Lower lobe of right lung (tissue), 2 donors: Measurements from ENCODE around the gene WFDC1. TPM values are rescaled to one million over a fixed set of nuclear protein-coding genes. Genes with fewer than 3 reads are reported as not detected.

Experiments
- ATAC-seq, 2 donors: fragments of 200-7000 bp; cut with Tn5 transposase; one replicate each; pipeline ENCODE4 v1.9.1; 2020 to 2022; ENCODE audit warnings: mild to moderate bottlenecking in 2 of 2, moderate library complexity in 2 of 2
- DNase-seq: peaks from one replicate; pipeline ENCODE4 v3.0.0-alpha.2; 2020
- H3K27ac ChIP-seq: fragments of 200-600 bp; one replicate; pipeline ENCODE4 v1.8.0; 2022
- H3K27me3 ChIP-seq: fragments of 200-600 bp; one replicate; pipeline ENCODE4 v1.8.0; 2022; ENCODE audit warnings: low read depth
- H3K36me3 ChIP-seq: fragments of 200-600 bp; one replicate; pipeline ENCODE4 v1.8.0; 2022; ENCODE audit warnings: mild to moderate bottlenecking
- H3K4me1 ChIP-seq: fragments of 200-600 bp; one replicate; pipeline ENCODE4 v1.8.0; 2022
- H3K4me3 ChIP-seq: fragments of 200-600 bp; one replicate; pipeline ENCODE4 v1.8.0; 2022; ENCODE audit warnings: mild to moderate bottlenecking
- H3K9me3 ChIP-seq: fragments of 200-600 bp; one replicate; pipeline ENCODE4 v1.8.0; 2022
- intact Hi-C: fragments of 100-400 bp; cut with DNase I; formaldehyde crosslinking; loops from one replicate; pipeline ENCODE4 v1.11.0; 2022
- total RNA-seq: library from RNA; stranded (reverse); fragmentation: NEBNext Ultra II Directional; extraction: Animal tissue kit (Norgen Biotek cat#: 25700); gene quantifications from one replicate; pipeline ENCODE4 v1.2.1, GENCODE V29; 2021
- TF ChIP-seq, protein P1 (sequence below): fragments of 200-600 bp; IDR thresholded peaks from one replicate; pipeline ENCODE4 v1.8.0; 2022; ENCODE audit warnings: antibody characterized with exemption, mild to moderate bottlenecking
- donor health status: DM: no; HTN: yes; CAD: no; lungs with severe emphysema.

Gene WFDC1
- total RNA-seq, 1 donor from 2014 or later = 18.0 TPM

- no peaks in the 10 kb centered on the region for H3K4me1 ChIP-seq
- TF ChIP-seq, protein P1, sequence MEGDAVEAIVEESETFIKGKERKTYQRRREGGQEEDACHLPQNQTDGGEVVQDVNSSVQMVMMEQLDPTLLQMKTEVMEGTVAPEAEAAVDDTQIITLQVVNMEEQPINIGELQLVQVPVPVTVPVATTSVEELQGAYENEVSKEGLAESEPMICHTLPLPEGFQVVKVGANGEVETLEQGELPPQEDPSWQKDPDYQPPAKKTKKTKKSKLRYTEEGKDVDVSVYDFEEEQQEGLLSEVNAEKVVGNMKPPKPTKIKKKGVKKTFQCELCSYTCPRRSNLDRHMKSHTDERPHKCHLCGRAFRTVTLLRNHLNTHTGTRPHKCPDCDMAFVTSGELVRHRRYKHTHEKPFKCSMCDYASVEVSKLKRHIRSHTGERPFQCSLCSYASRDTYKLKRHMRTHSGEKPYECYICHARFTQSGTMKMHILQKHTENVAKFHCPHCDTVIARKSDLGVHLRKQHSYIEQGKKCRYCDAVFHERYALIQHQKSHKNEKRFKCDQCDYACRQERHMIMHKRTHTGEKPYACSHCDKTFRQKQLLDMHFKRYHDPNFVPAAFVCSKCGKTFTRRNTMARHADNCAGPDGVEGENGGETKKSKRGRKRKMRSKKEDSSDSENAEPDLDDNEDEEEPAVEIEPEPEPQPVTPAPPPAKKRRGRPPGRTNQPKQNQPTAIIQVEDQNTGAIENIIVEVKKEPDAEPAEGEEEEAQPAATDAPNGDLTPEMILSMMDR = no peak
- DNase-seq (no peak), ATAC-seq (no peak)
- H3K27me3 ChIP-seq = peaks cover 3% of the 10 kb centered on the region
- no peak overlapping the region for H3K27ac ChIP-seq
- H3K36me3 ChIP-seq = no peaks in the 10 kb centered on the region
- no peak overlapping the region for H3K4me3 ChIP-seq
- H3K9me3 ChIP-seq = no peaks in the 10 kb centered on the region
- intact Hi-C loops = no loop called here
These were observed 22.8 kb upstream of the WFDC1 start for GRCh38 chr16:84271866-84272265.

GRCh38 chr16:84272740-84273320 lies 21.8 kb upstream of the WFDC1 start:
- no peak overlapping the region for H3K4me3 ChIP-seq
- no peak overlapping the region for H3K27ac ChIP-seq
- TF ChIP-seq, protein P1 = no peak
- no peak for DNase-seq
- H3K4me1 ChIP-seq = no peaks in the 10 kb centered on the region
- no peaks in the 10 kb centered on the region for H3K36me3 ChIP-seq
- no peaks in the 10 kb centered on the region for H3K9me3 ChIP-seq
- ATAC-seq = no peak
- intact Hi-C loops = no loop called here
- peaks cover 3% of the 10 kb centered on the region for H3K27me3 ChIP-seq

GRCh38 chr16:84274515-84274914 lies 20.2 kb upstream of the WFDC1 start:
- TF ChIP-seq, protein P1 = no peak
- no peak for DNase-seq

GRCh38 chr16:84275585-84276151 lies 19.0 kb upstream of the WFDC1 start:
- H3K4me3 ChIP-seq = no peak overlapping the region
- no peaks in the 10 kb centered on the region for H3K27me3 ChIP-seq
- no peaks in the 10 kb centered on the region for H3K9me3 ChIP-seq
- H3K27ac ChIP-seq = no peak overlapping the region
- TF ChIP-seq, protein P1 = no peak
- ATAC-seq (no peak), DNase-seq (no peak)
- H3K4me1 ChIP-seq = no peaks in the 10 kb centered on the region
- intact Hi-C loops = loop anchor here (5.0 kb wide), 1 partner anchor 202 kb away; no protein-coding TSS in a partner anchor
- no peaks in the 10 kb centered on the region for H3K36me3 ChIP-seq

More at GRCh38 chr16:84274515-84274914, 20.2 kb upstream of the WFDC1 start:
- Histone ChIP-seq H3K36me3 (no peaks in the 10 kb centered on the region), H3K4me1 (no peaks in the 10 kb centered on the region), H3K27ac (no peak overlapping the region), H3K9me3 (no peaks in the 10 kb centered on the region), H3K27me3 (no peaks in the 10 kb centered on the region), H3K4me3 (no peak overlapping the region)
- no peak for ATAC-seq
- intact Hi-C loops = no loop called here

- intact Hi-C loops = loop anchor here (5.0 kb wide), 1 partner anchor 200 kb away; no protein-coding TSS in a partner anchor
- TF ChIP-seq, protein P1 = peak; percentile 89
- Histone ChIP-seq H3K27ac (no peak overlapping the region), H3K4me1 (no peaks in the 10 kb centered on the region), H3K9me3 (no peaks in the 10 kb centered on the region), H3K36me3 (no peaks in the 10 kb centered on the region), H3K27me3 (no peaks in the 10 kb centered on the region), H3K4me3 (no peak overlapping the region)
- peak; percentile 80 to 85 for ATAC-seq
- peak; percentile 82 for DNase-seq
These were observed 17.3 kb upstream of the WFDC1 start for GRCh38 chr16:84277244-84277823.
